ENCODE measurements around the gene GJB3. TPM values are rescaled to one million over a fixed set of nuclear protein-coding genes. Genes with fewer than 3 reads are reported as not detected.

Gene GJB3
- total and polyA plus RNA-seq, 9 of the 15 experiments (the other 6 are each of a cell fraction or from before 2014, with no cell fraction given): not detected

DNA sequence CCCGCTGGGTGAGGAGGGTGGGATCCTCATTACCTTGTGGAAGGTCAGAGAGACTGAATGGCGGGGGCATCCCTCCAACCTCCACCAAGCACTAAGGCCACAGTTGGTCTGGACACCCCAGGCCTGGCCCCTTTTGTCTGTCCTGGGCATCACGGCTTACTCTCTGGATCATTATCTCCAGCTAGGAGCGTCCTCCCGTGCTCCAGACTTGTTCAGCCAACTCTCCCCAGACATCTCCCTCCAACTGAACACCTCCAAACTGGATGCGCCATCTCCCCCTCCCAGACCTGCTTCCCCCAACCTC, 33.4 kb upstream of the GJB3 start:
- CTCF ChIA-PET (ENCODE audit: low intra/inter-chr PET ratio): no interaction called here
- POLR2A ChIA-PET: no interaction called here

More for the DNA sequence above, 33.4 kb upstream of the GJB3 start:
- in situ Hi-C loops (cut with MboI) (loop anchor here (10.0 kb wide), 1 partner anchor 1113 kb away; no protein-coding TSS in a partner anchor), intact Hi-C loops (cut with micrococcal nuclease) (no loop called here)
- no peak overlapping the region for H3K27ac ChIP-seq (ENCODE audit: extremely low read depth, low read depth, low read length)
- no peaks in the 10 kb centered on the region for H3K9me1 ChIP-seq (ENCODE audit: control insufficient read depth, insufficient read depth, low read length)
- no TSS peak for BruUV-seq (replicated peaks)
- no peaks in the 10 kb centered on the region for H3K79me2 ChIP-seq (ENCODE audit: control insufficient read depth, insufficient read depth, low read length)
- no peak overlapping the region for H2AFZ ChIP-seq (ENCODE audit: low read depth, low read length)
- H3K4me1 ChIP-seq (replicated peaks in 1 of 2; ENCODE audit: control insufficient read depth in 2 of 2, insufficient read depth in 2 of 2, low read length in 2 of 2): no peaks in the 10 kb centered on the region
- peaks cover 6 to 15% of the 10 kb centered on the region in 2 experiments; a peak in 2 of 5 replicates for H3K27me3 ChIP-seq (ENCODE audit: control insufficient read depth in 2 of 2, insufficient read depth in 2 of 2, low read length in 2 of 2)
- H3K9me3 ChIP-seq (replicated peaks; ENCODE audit: control insufficient read depth, insufficient read depth, low read depth, low read length): no peaks in the 10 kb centered on the region
- FAIRE-seq: no peak
- H4K20me1 ChIP-seq (replicated peaks; ENCODE audit: control insufficient read depth, insufficient read depth, low read length): peaks cover 11% of the 10 kb centered on the region; the same call in 1 of the 2 replicates
- no peak overlapping the region for H3K4me2 ChIP-seq (ENCODE audit: insufficient read depth, low read length)
- no peak overlapping the region for H3K4me3 ChIP-seq
- ATAC-seq: no peak
- no peak overlapping the region for H3K9ac ChIP-seq (ENCODE audit: insufficient read depth in 1 of 2, low read depth in 2 of 2, low read length in 2 of 2)
- WGBS (ENCODE audit: insufficient coverage, low coverage, missing lambda C conversion rate): 0% methylated on average over 4 of the region's 6 CpGs
- no peak for DNase-seq (ENCODE audit: extremely low read depth in 1 of 4, low spot score in 3 of 4)
- TF ChIP-seq NCOR1 (IDR thresholded peaks at IDR 0.05) (no peak), MTA1 (IDR thresholded peaks at IDR 0.05; ENCODE audit: borderline replicate concordance) (no peak), NUFIP1 (IDR thresholded peaks at IDR 0.05; ENCODE audit: partially characterized antibody) (no peak), BMI1 (IDR thresholded peaks at IDR 0.05; ENCODE audit: low read length) (no peak), ILF3 (IDR thresholded peaks at IDR 0.05; ENCODE audit: borderline replicate concordance) (no peak), KAT7 (CRISPR knock-in tag; IDR thresholded peaks at IDR 0.05; ENCODE audit: borderline replicate concordance) (no peak), NFATC3 (IDR thresholded peaks at IDR 0.05) (no peak)
- TF ChIP-seq, protein P1, sequence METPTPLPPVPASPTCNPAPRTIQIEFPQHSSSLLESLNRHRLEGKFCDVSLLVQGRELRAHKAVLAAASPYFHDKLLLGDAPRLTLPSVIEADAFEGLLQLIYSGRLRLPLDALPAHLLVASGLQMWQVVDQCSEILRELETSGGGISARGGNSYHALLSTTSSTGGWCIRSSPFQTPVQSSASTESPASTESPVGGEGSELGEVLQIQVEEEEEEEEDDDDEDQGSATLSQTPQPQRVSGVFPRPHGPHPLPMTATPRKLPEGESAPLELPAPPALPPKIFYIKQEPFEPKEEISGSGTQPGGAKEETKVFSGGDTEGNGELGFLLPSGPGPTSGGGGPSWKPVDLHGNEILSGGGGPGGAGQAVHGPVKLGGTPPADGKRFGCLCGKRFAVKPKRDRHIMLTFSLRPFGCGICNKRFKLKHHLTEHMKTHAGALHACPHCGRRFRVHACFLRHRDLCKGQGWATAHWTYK (CRISPR knock-in tag; IDR thresholded peaks at IDR 0.05): no peak
- TF ChIP-seq, protein P2, sequence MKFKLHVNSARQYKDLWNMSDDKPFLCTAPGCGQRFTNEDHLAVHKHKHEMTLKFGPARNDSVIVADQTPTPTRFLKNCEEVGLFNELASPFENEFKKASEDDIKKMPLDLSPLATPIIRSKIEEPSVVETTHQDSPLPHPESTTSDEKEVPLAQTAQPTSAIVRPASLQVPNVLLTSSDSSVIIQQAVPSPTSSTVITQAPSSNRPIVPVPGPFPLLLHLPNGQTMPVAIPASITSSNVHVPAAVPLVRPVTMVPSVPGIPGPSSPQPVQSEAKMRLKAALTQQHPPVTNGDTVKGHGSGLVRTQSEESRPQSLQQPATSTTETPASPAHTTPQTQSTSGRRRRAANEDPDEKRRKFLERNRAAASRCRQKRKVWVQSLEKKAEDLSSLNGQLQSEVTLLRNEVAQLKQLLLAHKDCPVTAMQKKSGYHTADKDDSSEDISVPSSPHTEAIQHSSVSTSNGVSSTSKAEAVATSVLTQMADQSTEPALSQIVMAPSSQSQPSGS (CRISPR knock-in tag; IDR thresholded peaks at IDR 0.05): no peak
- no peaks in the 10 kb centered on the region for H3K36me3 ChIP-seq (ENCODE audit: control insufficient read depth, insufficient read depth, low read length)

Measured in K562 (cell line).